K562 (cell line): ENCODE data around the gene COX5A. TPM values are rescaled to one million over a fixed set of nuclear protein-coding genes. Genes with fewer than 3 reads are reported as not detected.

Experiments
- CBX2 ChIP-seq: fragments of 200-600 bp; sonication (generic); IDR thresholded peaks from one replicate; pipeline ENCODE4 v1.6.1; 2012; ENCODE audit warnings: mild to moderate bottlenecking, low read length, inconsistent platforms; ENCODE audit not compliant: insufficient read depth, poor library complexity, severe bottlenecking
- CC2D1A ChIP-seq: fragments of 450-650 bp; IDR thresholded peaks from 2 replicates; pipeline ENCODE4 v1.6.1; 2017; ENCODE audit warnings: mild to moderate bottlenecking
- DACH1 ChIP-seq: fragments of 450-650 bp; IDR thresholded peaks from 2 replicates; pipeline ENCODE4 v1.6.1; 2018; ENCODE audit not compliant: partially characterized antibody
- ESRRA ChIP-seq: fragments of 450-650 bp; IDR thresholded peaks from 2 replicates; pipeline ENCODE4 v1.6.1; 2014; ENCODE audit warnings: low read depth, mild to moderate bottlenecking, moderate library complexity, borderline replicate concordance
- GABPB2 ChIP-seq: fragments of 250-450 bp; sonication (Bioruptor Pico); conservative IDR thresholded peaks from 2 replicates; pipeline ENCODE4 v1.5.1; 2021; ENCODE audit warnings: mild to moderate bottlenecking
- MBD2 ChIP-seq: sonication (generic); IDR thresholded peaks from 2 replicates; pipeline ENCODE4 v1.6.1; 2016; ENCODE audit warnings: low read depth, borderline replicate concordance
- MCM5 ChIP-seq: fragments of 450-650 bp; IDR thresholded peaks from 2 replicates; pipeline ENCODE4 v1.6.1; 2016; ENCODE audit warnings: low read depth
- NFXL1 ChIP-seq: fragments of 450-650 bp; formaldehyde crosslinking; IDR thresholded peaks from 2 replicates; pipeline ENCODE4 v1.4.0; 2021; ENCODE audit warnings: mild to moderate bottlenecking
- POLR2H ChIP-seq: IDR thresholded peaks from 2 replicates; pipeline ENCODE4 v1.6.1; 2016; ENCODE audit warnings: missing genetic modification characterization, low read depth, mild to moderate bottlenecking, control low read depth, missing compliant biosample characterization, moderate library complexity
- ZNF134 ChIP-seq: fragments of 250-450 bp; sonication (Bioruptor Pico); conservative IDR thresholded peaks from 2 replicates; pipeline ENCODE4 v1.4.0; 2020
- ZNF197 ChIP-seq: fragments of 200-800 bp; sonication (Bioruptor generic); IDR thresholded peaks from 2 replicates; pipeline ENCODE4 v1.6.1; 2016; ENCODE audit warnings: low read depth, missing genetic modification characterization, missing compliant biosample characterization
- ZNF224 ChIP-seq: sonication (generic); formaldehyde crosslinking; IDR thresholded peaks from 2 replicates; pipeline ENCODE4 v1.8.0; 2022; ENCODE audit warnings: mild to moderate bottlenecking, missing genetic modification reagents
- ZNF384 ChIP-seq: IDR thresholded peaks from 2 replicates; pipeline ENCODE4 v1.6.1; 2012; ENCODE audit warnings: low read depth, low read length, improper control_type of control experiment
- polyA plus RNA-seq, 8 experiments: library from polyadenylated mRNA; depleted of rRNA in 4 of 8; stranded (reverse) in 5 of 8; unstranded in 3 of 8; fragments of >200 nt; fragmentation: Nextera tagmentation in 2 of 8; fragmentation: Illumina TruSeq in 1 of 8; extraction: Ambion mirVana in 2 of 8; extraction: Trizol in 1 of 8; gene quantifications; 2 replicates each; pipeline versions ENCODE4 v1.2.1 to v1.2.3, GENCODE V29; 2011 to 2014; ENCODE audit warnings: inconsistent platforms in 1 of 8, missing spikeins in 1 of 8
- total RNA-seq, 7 experiments: library from RNA; depleted of rRNA in 6 of 7; stranded (reverse); fragments of >200 nt in 6 of 7; fragmentation: Illumina TruSeq in 2 of 7; extraction: Trizol in 2 of 7; gene quantifications; 2 replicates each; pipeline versions ENCODE4 v1.2.1 to v1.2.3, GENCODE V29; 2011 to 2021; ENCODE audit warnings: low replicate concordance in 1 of 7
- TF ChIP-seq, protein P1 (sequence below), 2 experiments: IDR thresholded peaks in 1 of 2; conservative IDR thresholded peaks in 1 of 2; 2 replicates each; pipeline ENCODE4 v1.6.1; 2016; ENCODE audit warnings: low read depth in 2 of 2, mild to moderate bottlenecking in 1 of 2, missing compliant biosample characterization in 1 of 2, missing genetic modification characterization in 1 of 2, moderate library complexity in 1 of 2
- TF ChIP-seq, protein P2 (sequence below): fragments of 250-450 bp; sonication (Bioruptor Pico); IDR thresholded peaks from 2 replicates; pipeline ENCODE4 v1.9.0; 2021; ENCODE audit warnings: mild to moderate bottlenecking
- TF ChIP-seq, protein P3 (sequence below): sonication (generic); formaldehyde crosslinking; IDR thresholded peaks from 2 replicates; pipeline ENCODE4 v1.8.0; 2022; ENCODE audit warnings: missing genetic modification reagents, mild to moderate bottlenecking, borderline replicate concordance
- TF ChIP-seq, protein P4 (sequence below), 3 experiments: fragments of 200-800 bp in 1 of 3; fragments of 250-450 bp in 1 of 3; fragments of 450-650 bp in 1 of 3; sonication (Bioruptor Pico) in 1 of 3; sonication (Bioruptor generic) in 1 of 3; formaldehyde crosslinking in 1 of 3; IDR thresholded peaks; 2 replicates each; pipeline versions ENCODE4 v1.6.1 to v1.8.0; 2016 to 2022; ENCODE audit warnings: mild to moderate bottlenecking in 2 of 3, missing genetic modification characterization in 2 of 3, missing compliant biosample characterization in 1 of 3, moderate library complexity in 1 of 3
- TF ChIP-seq, protein P5 (sequence below): sonication (generic); formaldehyde crosslinking; IDR thresholded peaks from 2 replicates; pipeline ENCODE4 v1.8.1; 2022; ENCODE audit warnings: missing genetic modification reagents
- TF ChIP-seq, protein P6 (sequence below): fragments of 450-650 bp; IDR thresholded peaks from 2 replicates; pipeline ENCODE4 v1.6.1; 2016; ENCODE audit warnings: low read depth, mild to moderate bottlenecking, moderate library complexity

The COX5A gene
- total and polyA plus RNA-seq, 9 of the 15 experiments (the other 6 are each of a cell fraction or from before 2014, with no cell fraction given), result 86.8 to 553 (median 371) TPM

DNA sequence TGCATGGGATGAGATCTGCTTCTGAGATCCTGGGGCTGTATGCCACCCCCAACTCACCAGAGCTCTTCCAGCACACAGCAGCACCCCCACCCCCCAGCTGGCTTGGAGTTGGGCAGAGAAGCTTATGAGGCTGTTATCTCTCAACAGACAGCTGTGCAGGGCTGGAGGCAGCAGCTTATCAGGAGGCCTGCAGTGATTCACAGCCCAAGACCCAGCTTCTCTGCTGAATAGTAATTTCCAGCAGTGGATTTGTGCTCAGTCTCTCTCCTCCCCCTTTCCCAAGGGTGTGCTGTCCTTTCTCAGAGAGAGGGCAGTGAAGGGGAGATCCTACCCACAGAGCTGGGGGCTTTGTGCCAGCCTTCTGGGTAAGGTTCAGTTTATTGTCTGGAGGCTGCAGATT lies 16.6 kb upstream of the COX5A start (continued):
- TF ChIP-seq, protein P1, sequence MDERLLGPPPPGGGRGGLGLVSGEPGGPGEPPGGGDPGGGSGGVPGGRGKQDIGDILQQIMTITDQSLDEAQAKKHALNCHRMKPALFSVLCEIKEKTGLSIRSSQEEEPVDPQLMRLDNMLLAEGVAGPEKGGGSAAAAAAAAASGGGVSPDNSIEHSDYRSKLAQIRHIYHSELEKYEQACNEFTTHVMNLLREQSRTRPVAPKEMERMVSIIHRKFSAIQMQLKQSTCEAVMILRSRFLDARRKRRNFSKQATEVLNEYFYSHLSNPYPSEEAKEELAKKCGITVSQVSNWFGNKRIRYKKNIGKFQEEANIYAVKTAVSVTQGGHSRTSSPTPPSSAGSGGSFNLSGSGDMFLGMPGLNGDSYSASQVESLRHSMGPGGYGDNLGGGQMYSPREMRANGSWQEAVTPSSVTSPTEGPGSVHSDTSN (CRISPR knock-in tag; IDR thresholded peaks at IDR 0.05; ENCODE audit: low read depth), result no peak
- TF ChIP-seq, protein P1 (tag; conservative IDR thresholded peaks at IDR 0.05; ENCODE audit: low read depth), result peak; percentile 67
- no peak for TF ChIP-seq GABPB2 (CRISPR knock-in tag)
- peak; percentile 53; the same call in 1 of the 2 replicates for TF ChIP-seq ZNF134
- TF ChIP-seq NFXL1 (CRISPR knock-in tag), result no peak
- TF ChIP-seq ZNF384, result peak; percentile 85
- TF ChIP-seq ZNF197, result peak; percentile 93
- TF ChIP-seq, protein P2, sequence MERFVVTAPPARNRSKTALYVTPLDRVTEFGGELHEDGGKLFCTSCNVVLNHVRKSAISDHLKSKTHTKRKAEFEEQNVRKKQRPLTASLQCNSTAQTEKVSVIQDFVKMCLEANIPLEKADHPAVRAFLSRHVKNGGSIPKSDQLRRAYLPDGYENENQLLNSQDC (CRISPR knock-in tag), result no peak
- TF ChIP-seq, protein P3, sequence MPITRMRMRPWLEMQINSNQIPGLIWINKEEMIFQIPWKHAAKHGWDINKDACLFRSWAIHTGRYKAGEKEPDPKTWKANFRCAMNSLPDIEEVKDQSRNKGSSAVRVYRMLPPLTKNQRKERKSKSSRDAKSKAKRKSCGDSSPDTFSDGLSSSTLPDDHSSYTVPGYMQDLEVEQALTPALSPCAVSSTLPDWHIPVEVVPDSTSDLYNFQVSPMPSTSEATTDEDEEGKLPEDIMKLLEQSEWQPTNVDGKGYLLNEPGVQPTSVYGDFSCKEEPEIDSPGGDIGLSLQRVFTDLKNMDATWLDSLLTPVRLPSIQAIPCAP (CRISPR knock-in tag), result no peak
- TF ChIP-seq, protein P4, sequence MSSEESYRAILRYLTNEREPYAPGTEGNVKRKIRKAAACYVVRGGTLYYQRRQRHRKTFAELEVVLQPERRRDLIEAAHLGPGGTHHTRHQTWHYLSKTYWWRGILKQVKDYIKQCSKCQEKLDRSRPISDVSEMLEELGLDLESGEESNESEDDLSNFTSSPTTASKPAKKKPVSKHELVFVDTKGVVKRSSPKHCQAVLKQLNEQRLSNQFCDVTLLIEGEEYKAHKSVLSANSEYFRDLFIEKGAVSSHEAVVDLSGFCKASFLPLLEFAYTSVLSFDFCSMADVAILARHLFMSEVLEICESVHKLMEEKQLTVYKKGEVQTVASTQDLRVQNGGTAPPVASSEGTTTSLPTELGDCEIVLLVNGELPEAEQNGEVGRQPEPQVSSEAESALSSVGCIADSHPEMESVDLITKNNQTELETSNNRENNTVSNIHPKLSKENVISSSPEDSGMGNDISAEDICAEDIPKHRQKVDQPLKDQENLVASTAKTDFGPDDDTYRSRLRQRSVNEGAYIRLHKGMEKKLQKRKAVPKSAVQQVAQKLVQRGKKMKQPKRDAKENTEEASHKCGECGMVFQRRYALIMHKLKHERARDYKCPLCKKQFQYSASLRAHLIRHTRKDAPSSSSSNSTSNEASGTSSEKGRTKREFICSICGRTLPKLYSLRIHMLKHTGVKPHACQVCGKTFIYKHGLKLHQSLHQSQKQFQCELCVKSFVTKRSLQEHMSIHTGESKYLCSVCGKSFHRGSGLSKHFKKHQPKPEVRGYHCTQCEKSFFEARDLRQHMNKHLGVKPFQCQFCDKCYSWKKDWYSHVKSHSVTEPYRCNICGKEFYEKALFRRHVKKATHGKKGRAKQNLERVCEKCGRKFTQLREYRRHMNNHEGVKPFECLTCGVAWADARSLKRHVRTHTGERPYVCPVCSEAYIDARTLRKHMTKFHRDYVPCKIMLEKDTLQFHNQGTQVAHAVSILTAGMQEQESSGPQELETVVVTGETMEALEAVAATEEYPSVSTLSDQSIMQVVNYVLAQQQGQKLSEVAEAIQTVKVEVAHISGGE (CRISPR knock-in tag; IDR thresholded peaks at IDR 0.05), result peak in 1 of 3 experiments; percentile 86; a peak in 2 of 6 replicates
- TF ChIP-seq MCM5, result no peak
- peak; percentile 89 for TF ChIP-seq MBD2
- TF ChIP-seq ESRRA, result peak; percentile 82
- TF ChIP-seq CBX2, result no peak
- no peak for TF ChIP-seq POLR2H
- peak; percentile 95 for TF ChIP-seq DACH1
- TF ChIP-seq, protein P5, sequence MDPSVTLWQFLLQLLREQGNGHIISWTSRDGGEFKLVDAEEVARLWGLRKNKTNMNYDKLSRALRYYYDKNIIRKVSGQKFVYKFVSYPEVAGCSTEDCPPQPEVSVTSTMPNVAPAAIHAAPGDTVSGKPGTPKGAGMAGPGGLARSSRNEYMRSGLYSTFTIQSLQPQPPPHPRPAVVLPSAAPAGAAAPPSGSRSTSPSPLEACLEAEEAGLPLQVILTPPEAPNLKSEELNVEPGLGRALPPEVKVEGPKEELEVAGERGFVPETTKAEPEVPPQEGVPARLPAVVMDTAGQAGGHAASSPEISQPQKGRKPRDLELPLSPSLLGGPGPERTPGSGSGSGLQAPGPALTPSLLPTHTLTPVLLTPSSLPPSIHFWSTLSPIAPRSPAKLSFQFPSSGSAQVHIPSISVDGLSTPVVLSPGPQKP (CRISPR knock-in tag), result no peak
- no peak for TF ChIP-seq ZNF224 (CRISPR knock-in tag)
- TF ChIP-seq, protein P6, sequence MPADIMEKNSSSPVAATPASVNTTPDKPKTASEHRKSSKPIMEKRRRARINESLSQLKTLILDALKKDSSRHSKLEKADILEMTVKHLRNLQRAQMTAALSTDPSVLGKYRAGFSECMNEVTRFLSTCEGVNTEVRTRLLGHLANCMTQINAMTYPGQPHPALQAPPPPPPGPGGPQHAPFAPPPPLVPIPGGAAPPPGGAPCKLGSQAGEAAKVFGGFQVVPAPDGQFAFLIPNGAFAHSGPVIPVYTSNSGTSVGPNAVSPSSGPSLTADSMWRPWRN, result peak; percentile 96
- peak; percentile 96 for TF ChIP-seq CC2D1A
